ENCODE results near the gene KCNH5.
A peak's percentile ranks its signal among the peaks of the same experiment; 100 is the strongest.

DNA sequence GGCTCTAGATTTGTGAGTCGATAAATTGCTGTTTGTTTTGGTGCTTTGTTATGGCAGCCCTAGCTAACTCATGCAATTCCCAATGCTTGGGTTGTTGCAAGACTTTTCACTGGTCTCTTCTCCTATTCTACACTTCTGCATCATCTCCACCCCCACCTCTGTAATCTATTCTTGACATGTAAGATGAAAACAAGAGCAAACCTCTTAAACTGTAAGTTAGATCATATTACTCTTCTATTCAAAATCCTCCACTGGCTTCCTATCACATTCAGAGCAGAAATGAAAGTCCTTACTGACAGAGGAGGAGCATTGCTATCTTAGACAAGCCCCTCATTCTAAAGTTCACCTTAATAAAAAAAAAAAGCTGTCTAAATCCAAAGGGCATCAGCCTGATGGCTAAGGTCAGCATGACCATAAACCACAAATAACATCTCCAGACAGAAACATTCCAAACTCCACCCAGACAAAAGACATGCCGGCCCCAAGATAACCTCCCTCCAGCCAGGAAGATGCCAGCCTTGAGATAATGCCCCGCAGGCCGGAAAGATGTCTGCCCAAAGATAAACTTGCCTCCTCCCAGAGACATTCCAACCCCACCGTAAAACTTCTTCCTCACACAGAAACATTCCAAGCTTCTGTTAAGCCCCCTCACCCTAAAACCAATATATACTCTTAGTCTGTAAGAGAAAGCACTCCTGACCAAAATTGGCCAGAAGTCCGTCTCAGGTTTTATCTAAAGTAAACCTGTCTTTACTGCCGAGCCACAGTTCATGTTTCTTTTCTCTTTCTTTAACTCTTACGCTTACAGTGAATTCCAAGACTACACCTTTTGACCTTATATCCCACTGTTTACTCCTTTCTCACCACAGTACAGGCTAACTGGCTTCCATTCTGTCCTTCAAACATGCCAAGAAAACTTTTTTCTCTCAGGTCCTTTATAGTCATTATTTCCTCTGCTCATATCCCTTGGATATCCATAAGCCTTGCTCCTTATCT, 308.9 kb downstream of the KCNH5 start:
- TF ChIP-seq, protein P1, sequence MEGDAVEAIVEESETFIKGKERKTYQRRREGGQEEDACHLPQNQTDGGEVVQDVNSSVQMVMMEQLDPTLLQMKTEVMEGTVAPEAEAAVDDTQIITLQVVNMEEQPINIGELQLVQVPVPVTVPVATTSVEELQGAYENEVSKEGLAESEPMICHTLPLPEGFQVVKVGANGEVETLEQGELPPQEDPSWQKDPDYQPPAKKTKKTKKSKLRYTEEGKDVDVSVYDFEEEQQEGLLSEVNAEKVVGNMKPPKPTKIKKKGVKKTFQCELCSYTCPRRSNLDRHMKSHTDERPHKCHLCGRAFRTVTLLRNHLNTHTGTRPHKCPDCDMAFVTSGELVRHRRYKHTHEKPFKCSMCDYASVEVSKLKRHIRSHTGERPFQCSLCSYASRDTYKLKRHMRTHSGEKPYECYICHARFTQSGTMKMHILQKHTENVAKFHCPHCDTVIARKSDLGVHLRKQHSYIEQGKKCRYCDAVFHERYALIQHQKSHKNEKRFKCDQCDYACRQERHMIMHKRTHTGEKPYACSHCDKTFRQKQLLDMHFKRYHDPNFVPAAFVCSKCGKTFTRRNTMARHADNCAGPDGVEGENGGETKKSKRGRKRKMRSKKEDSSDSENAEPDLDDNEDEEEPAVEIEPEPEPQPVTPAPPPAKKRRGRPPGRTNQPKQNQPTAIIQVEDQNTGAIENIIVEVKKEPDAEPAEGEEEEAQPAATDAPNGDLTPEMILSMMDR (IDR thresholded peaks at IDR 0.05), result no peak
- TF ChIP-seq, protein P2, sequence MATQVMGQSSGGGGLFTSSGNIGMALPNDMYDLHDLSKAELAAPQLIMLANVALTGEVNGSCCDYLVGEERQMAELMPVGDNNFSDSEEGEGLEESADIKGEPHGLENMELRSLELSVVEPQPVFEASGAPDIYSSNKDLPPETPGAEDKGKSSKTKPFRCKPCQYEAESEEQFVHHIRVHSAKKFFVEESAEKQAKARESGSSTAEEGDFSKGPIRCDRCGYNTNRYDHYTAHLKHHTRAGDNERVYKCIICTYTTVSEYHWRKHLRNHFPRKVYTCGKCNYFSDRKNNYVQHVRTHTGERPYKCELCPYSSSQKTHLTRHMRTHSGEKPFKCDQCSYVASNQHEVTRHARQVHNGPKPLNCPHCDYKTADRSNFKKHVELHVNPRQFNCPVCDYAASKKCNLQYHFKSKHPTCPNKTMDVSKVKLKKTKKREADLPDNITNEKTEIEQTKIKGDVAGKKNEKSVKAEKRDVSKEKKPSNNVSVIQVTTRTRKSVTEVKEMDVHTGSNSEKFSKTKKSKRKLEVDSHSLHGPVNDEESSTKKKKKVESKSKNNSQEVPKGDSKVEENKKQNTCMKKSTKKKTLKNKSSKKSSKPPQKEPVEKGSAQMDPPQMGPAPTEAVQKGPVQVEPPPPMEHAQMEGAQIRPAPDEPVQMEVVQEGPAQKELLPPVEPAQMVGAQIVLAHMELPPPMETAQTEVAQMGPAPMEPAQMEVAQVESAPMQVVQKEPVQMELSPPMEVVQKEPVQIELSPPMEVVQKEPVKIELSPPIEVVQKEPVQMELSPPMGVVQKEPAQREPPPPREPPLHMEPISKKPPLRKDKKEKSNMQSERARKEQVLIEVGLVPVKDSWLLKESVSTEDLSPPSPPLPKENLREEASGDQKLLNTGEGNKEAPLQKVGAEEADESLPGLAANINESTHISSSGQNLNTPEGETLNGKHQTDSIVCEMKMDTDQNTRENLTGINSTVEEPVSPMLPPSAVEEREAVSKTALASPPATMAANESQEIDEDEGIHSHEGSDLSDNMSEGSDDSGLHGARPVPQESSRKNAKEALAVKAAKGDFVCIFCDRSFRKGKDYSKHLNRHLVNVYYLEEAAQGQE (IDR thresholded peaks at IDR 0.05), result no peak
- no peak for TF ChIP-seq POLR2A (IDR thresholded peaks at IDR 0.05; ENCODE audit: low read length)
- no peak for TF ChIP-seq ESRRA (IDR thresholded peaks at IDR 0.05; ENCODE audit: borderline replicate concordance, low read length)
- no peak for TF ChIP-seq JUNB (IDR thresholded peaks at IDR 0.05)
- no peak for TF ChIP-seq PHF8 (IDR thresholded peaks at IDR 0.05; ENCODE audit: borderline replicate concordance, low read depth)
- TF ChIP-seq EP300 (IDR thresholded peaks at IDR 0.05), result peak in 1 of 2 experiments; percentile 34; a peak in 1 of 5 replicates
- TF ChIP-seq MAZ (IDR thresholded peaks at IDR 0.05; ENCODE audit: borderline replicate concordance, low read depth, low read length), result no peak
- no peak for TF ChIP-seq EHMT2 (IDR thresholded peaks at IDR 0.05; ENCODE audit: low read depth)

All from A549 (cell line).